Activated CD8-positive, alpha-beta memory T cell treated with anti-CD3 and anti-CD28 coated beads, Interleukin-2, amount 50 U/mL, for 4 hours (primary cell): ENCODE results near the gene IQGAP3.

ENCODE experiments used
- DNase-seq: peaks from one replicate; pipeline ENCODE4 v3.0.0-alpha.2; 2020

Gene IQGAP3

GRCh38 chr1:156494309-156494895 is 78.0 kb downstream of the IQGAP3 start:
- no peak for DNase-seq

GRCh38 chr1:156493742-156494141 is 78.6 kb downstream of the IQGAP3 start:
- no peak for DNase-seq

GRCh38 chr1:156493154-156493631 is 79.2 kb downstream of the IQGAP3 start:
- DNase-seq = no peak

GRCh38 chr1:156492591-156493080 is 79.7 kb downstream of the IQGAP3 start:
- DNase-seq = no peak

- no peak for DNase-seq
Observed at GRCh38 chr1:156492013-156492590, 80.3 kb downstream of the IQGAP3 start.

- no peak for DNase-seq
Observed at GRCh38 chr1:156491151-156491949, 81.0 kb downstream of the IQGAP3 start.

GRCh38 chr1:156490401-156491032 is 81.8 kb downstream of the IQGAP3 start:
- DNase-seq = no peak

- no peak for DNase-seq
Observed at GRCh38 chr1:156489935-156490293, 82.5 kb downstream of the IQGAP3 start.

- DNase-seq = peak; percentile 67
Observed at GRCh38 chr1:156489166-156489934, 83.0 kb downstream of the IQGAP3 start.

- DNase-seq = no peak
Observed at GRCh38 chr1:156488566-156489165, 83.7 kb downstream of the IQGAP3 start.

- no peak for DNase-seq
Observed at GRCh38 chr1:156487862-156488261, 84.5 kb downstream of the IQGAP3 start.

- DNase-seq = no peak
Observed at GRCh38 chr1:156486421-156487344, 85.7 kb downstream of the IQGAP3 start.

- DNase-seq = no peak
Observed at GRCh38 chr1:156485984-156486383, 86.4 kb downstream of the IQGAP3 start.

- no peak for DNase-seq
Observed at GRCh38 chr1:156484480-156485058, 87.8 kb downstream of the IQGAP3 start.

GRCh38 chr1:156483397-156483796 is 89.0 kb downstream of the IQGAP3 start:
- no peak for DNase-seq

GRCh38 chr1:156482276-156482675 is 90.1 kb downstream of the IQGAP3 start:
- DNase-seq = no peak

GRCh38 chr1:156481527-156481926 is 90.8 kb downstream of the IQGAP3 start:
- DNase-seq = no peak

- peak; percentile 81 for DNase-seq
Observed at GRCh38 chr1:156480411-156481192, 91.8 kb downstream of the IQGAP3 start.

GRCh38 chr1:156480016-156480370 is 92.4 kb downstream of the IQGAP3 start:
- no peak for DNase-seq
